ENCODE data around the gene EID1.

EID1 gene

GRCh38 chr15:48868536-48868935 lies 9.4 kb upstream of the EID1 start:
- Histone ChIP-seq H3K4me1 (ENCODE audit: control insufficient read depth in 2 of 2, insufficient read depth in 2 of 2, low read length in 2 of 2) (no peaks in the 10 kb centered on the region), H3K36me3 (ENCODE audit: control insufficient read depth in 2 of 2, insufficient read depth in 2 of 2, low read length in 2 of 2) (no peaks in the 10 kb centered on the region), H3K27ac (ENCODE audit: low read depth in 2 of 2, low read length in 2 of 2) (no peak overlapping the region), H3K27me3 (ENCODE audit: control insufficient read depth in 2 of 2, insufficient read depth in 2 of 2, low read length in 2 of 2) (peaks cover 4 to 7% of the 10 kb centered on the region in 2 donors), H3K9ac (ENCODE audit: low read depth in 1 of 2, low read length in 2 of 2) (no peak overlapping the region), H3K9me3 (ENCODE audit: control insufficient read depth in 2 of 2, low read length in 2 of 2) (no peaks in the 10 kb centered on the region), H3K4me3 (ENCODE audit: low read length in 2 of 2) (no peak overlapping the region)

GRCh38 chr15:48869966-48870365 lies 8.0 kb upstream of the EID1 start:
- Histone ChIP-seq H3K9me3 (ENCODE audit: control insufficient read depth in 2 of 2, low read length in 2 of 2) (no peaks in the 10 kb centered on the region), H3K27me3 (ENCODE audit: control insufficient read depth in 2 of 2, insufficient read depth in 2 of 2, low read length in 2 of 2) (peaks cover 4 to 11% of the 10 kb centered on the region in 2 donors), H3K27ac (ENCODE audit: low read depth in 2 of 2, low read length in 2 of 2) (no peak overlapping the region), H3K4me1 (ENCODE audit: control insufficient read depth in 2 of 2, insufficient read depth in 2 of 2, low read length in 2 of 2) (no peaks in the 10 kb centered on the region), H3K4me3 (ENCODE audit: low read length in 2 of 2) (no peak overlapping the region), H3K36me3 (ENCODE audit: control insufficient read depth in 2 of 2, insufficient read depth in 2 of 2, low read length in 2 of 2) (no peaks in the 10 kb centered on the region), H3K9ac (ENCODE audit: low read depth in 1 of 2, low read length in 2 of 2) (no peak overlapping the region)

GRCh38 chr15:48871542-48871941 lies 6.4 kb upstream of the EID1 start:
- Histone ChIP-seq H3K9ac (ENCODE audit: low read depth in 1 of 2, low read length in 2 of 2) (no peak overlapping the region), H3K27me3 (ENCODE audit: control insufficient read depth in 2 of 2, insufficient read depth in 2 of 2, low read length in 2 of 2) (peaks cover 4 to 11% of the 10 kb centered on the region in 2 donors), H3K9me3 (ENCODE audit: control insufficient read depth in 2 of 2, low read length in 2 of 2) (no peaks in the 10 kb centered on the region), H3K4me1 (ENCODE audit: control insufficient read depth in 2 of 2, insufficient read depth in 2 of 2, low read length in 2 of 2) (no peaks in the 10 kb centered on the region), H3K4me3 (ENCODE audit: low read length in 2 of 2) (no peak overlapping the region), H3K36me3 (ENCODE audit: control insufficient read depth in 2 of 2, insufficient read depth in 2 of 2, low read length in 2 of 2) (no peaks in the 10 kb centered on the region), H3K27ac (ENCODE audit: low read depth in 2 of 2, low read length in 2 of 2) (no peak overlapping the region)

- no peaks in the 10 kb centered on the region for H3K9me3 ChIP-seq (ENCODE audit: control insufficient read depth in 2 of 2, low read length in 2 of 2)
- no peaks in the 10 kb centered on the region for H3K36me3 ChIP-seq (ENCODE audit: control insufficient read depth in 2 of 2, insufficient read depth in 2 of 2, low read length in 2 of 2)
- peaks cover 4 to 11% of the 10 kb centered on the region in 2 donors for H3K27me3 ChIP-seq (ENCODE audit: control insufficient read depth in 2 of 2, insufficient read depth in 2 of 2, low read length in 2 of 2)
- no peaks in the 10 kb centered on the region for H3K4me1 ChIP-seq (ENCODE audit: control insufficient read depth in 2 of 2, insufficient read depth in 2 of 2, low read length in 2 of 2)
- no peak overlapping the region for H3K9ac ChIP-seq (ENCODE audit: low read depth in 1 of 2, low read length in 2 of 2)
- no peak overlapping the region for H3K4me3 ChIP-seq (ENCODE audit: low read length in 2 of 2)
- no peak overlapping the region for H3K27ac ChIP-seq (ENCODE audit: low read depth in 2 of 2, low read length in 2 of 2)
Measured at GRCh38 chr15:48872632-48873031, 5.3 kb upstream of the EID1 start.

- no peak overlapping the region for H3K27ac ChIP-seq (ENCODE audit: low read depth in 2 of 2, low read length in 2 of 2)
- H3K9ac ChIP-seq (ENCODE audit: low read depth in 1 of 2, low read length in 2 of 2) = no peak overlapping the region
- H3K36me3 ChIP-seq (ENCODE audit: control insufficient read depth in 2 of 2, insufficient read depth in 2 of 2, low read length in 2 of 2) = no peaks in the 10 kb centered on the region
- peaks cover 0 to 14% of the 10 kb centered on the region in 2 donors for H3K4me1 ChIP-seq (ENCODE audit: control insufficient read depth in 2 of 2, insufficient read depth in 2 of 2, low read length in 2 of 2)
- no peaks in the 10 kb centered on the region for H3K9me3 ChIP-seq (ENCODE audit: control insufficient read depth in 2 of 2, low read length in 2 of 2)
- H3K4me3 ChIP-seq (ENCODE audit: low read length in 2 of 2) = no peak overlapping the region
- peaks cover 4 to 11% of the 10 kb centered on the region in 2 donors for H3K27me3 ChIP-seq (ENCODE audit: control insufficient read depth in 2 of 2, insufficient read depth in 2 of 2, low read length in 2 of 2)
Measured at GRCh38 chr15:48875241-48875960, 2.5 kb upstream of the EID1 start.

- H3K4me1 ChIP-seq (ENCODE audit: control insufficient read depth in 2 of 2, insufficient read depth in 2 of 2, low read length in 2 of 2) = peaks cover 0 to 14% of the 10 kb centered on the region in 2 donors
- no peak overlapping the region for H3K9ac ChIP-seq (ENCODE audit: low read depth in 1 of 2, low read length in 2 of 2)
- no peaks in the 10 kb centered on the region for H3K9me3 ChIP-seq (ENCODE audit: control insufficient read depth in 2 of 2, low read length in 2 of 2)
- H3K4me3 ChIP-seq (ENCODE audit: low read length in 2 of 2) = no peak overlapping the region
- H3K36me3 ChIP-seq (ENCODE audit: control insufficient read depth in 2 of 2, insufficient read depth in 2 of 2, low read length in 2 of 2) = no peaks in the 10 kb centered on the region
- no peak overlapping the region for H3K27ac ChIP-seq (ENCODE audit: low read depth in 2 of 2, low read length in 2 of 2)
- peaks cover 4 to 11% of the 10 kb centered on the region in 2 donors for H3K27me3 ChIP-seq (ENCODE audit: control insufficient read depth in 2 of 2, insufficient read depth in 2 of 2, low read length in 2 of 2)
Measured at GRCh38 chr15:48876057-48876456, 1.9 kb upstream of the EID1 start.

- Histone ChIP-seq H3K4me3 (ENCODE audit: low read length in 2 of 2) (no peak overlapping the region), H3K36me3 (ENCODE audit: control insufficient read depth in 2 of 2, insufficient read depth in 2 of 2, low read length in 2 of 2) (no peaks in the 10 kb centered on the region), H3K27ac (ENCODE audit: low read depth in 2 of 2, low read length in 2 of 2) (no peak overlapping the region), H3K27me3 (ENCODE audit: control insufficient read depth in 2 of 2, insufficient read depth in 2 of 2, low read length in 2 of 2) (no peaks in the 10 kb centered on the region), H3K4me1 (ENCODE audit: control insufficient read depth in 2 of 2, insufficient read depth in 2 of 2, low read length in 2 of 2) (peaks cover 0 to 14% of the 10 kb centered on the region in 2 donors), H3K9me3 (ENCODE audit: control insufficient read depth in 2 of 2, low read length in 2 of 2) (no peaks in the 10 kb centered on the region), H3K9ac (ENCODE audit: low read depth in 1 of 2, low read length in 2 of 2) (no peak overlapping the region)
Measured at GRCh38 chr15:48880070-48880634, 2.2 kb downstream of the EID1 start.

- Histone ChIP-seq H3K9ac (ENCODE audit: low read depth in 1 of 2, low read length in 2 of 2) (no peak overlapping the region), H3K9me3 (ENCODE audit: control insufficient read depth in 2 of 2, low read length in 2 of 2) (no peaks in the 10 kb centered on the region), H3K36me3 (ENCODE audit: control insufficient read depth in 2 of 2, insufficient read depth in 2 of 2, low read length in 2 of 2) (no peaks in the 10 kb centered on the region), H3K27ac (ENCODE audit: low read depth in 2 of 2, low read length in 2 of 2) (no peak overlapping the region), H3K27me3 (ENCODE audit: control insufficient read depth in 2 of 2, insufficient read depth in 2 of 2, low read length in 2 of 2) (no peaks in the 10 kb centered on the region), H3K4me1 (ENCODE audit: control insufficient read depth in 2 of 2, insufficient read depth in 2 of 2, low read length in 2 of 2) (peaks cover 0 to 8% of the 10 kb centered on the region in 2 donors), H3K4me3 (ENCODE audit: low read length in 2 of 2) (no peak overlapping the region)
Measured at GRCh38 chr15:48883699-48884098, 5.8 kb downstream of the EID1 start.

- no peaks in the 10 kb centered on the region for H3K36me3 ChIP-seq (ENCODE audit: control insufficient read depth in 2 of 2, insufficient read depth in 2 of 2, low read length in 2 of 2)
- peaks cover 0 to 5% of the 10 kb centered on the region in 2 donors for H3K27me3 ChIP-seq (ENCODE audit: control insufficient read depth in 2 of 2, insufficient read depth in 2 of 2, low read length in 2 of 2)
- no peaks in the 10 kb centered on the region for H3K9me3 ChIP-seq (ENCODE audit: control insufficient read depth in 2 of 2, low read length in 2 of 2)
- no peak overlapping the region for H3K9ac ChIP-seq (ENCODE audit: low read depth in 1 of 2, low read length in 2 of 2)
- H3K4me3 ChIP-seq (ENCODE audit: low read length in 2 of 2) = no peak overlapping the region
- H3K4me1 ChIP-seq (ENCODE audit: control insufficient read depth in 2 of 2, insufficient read depth in 2 of 2, low read length in 2 of 2) = no peaks in the 10 kb centered on the region
- H3K27ac ChIP-seq (ENCODE audit: low read depth in 2 of 2, low read length in 2 of 2) = no peak overlapping the region
Measured at GRCh38 chr15:48887144-48887543, 9.2 kb downstream of the EID1 start.

GRCh38 chr15:48888191-48888590 lies 10.3 kb downstream of the EID1 start:
- Histone ChIP-seq H3K27me3 (ENCODE audit: control insufficient read depth in 2 of 2, insufficient read depth in 2 of 2, low read length in 2 of 2) (peaks cover 0 to 5% of the 10 kb centered on the region in 2 donors), H3K27ac (ENCODE audit: low read depth in 2 of 2, low read length in 2 of 2) (no peak overlapping the region), H3K4me1 (ENCODE audit: control insufficient read depth in 2 of 2, insufficient read depth in 2 of 2, low read length in 2 of 2) (no peaks in the 10 kb centered on the region), H3K36me3 (ENCODE audit: control insufficient read depth in 2 of 2, insufficient read depth in 2 of 2, low read length in 2 of 2) (no peaks in the 10 kb centered on the region), H3K9ac (ENCODE audit: low read depth in 1 of 2, low read length in 2 of 2) (no peak overlapping the region), H3K9me3 (ENCODE audit: control insufficient read depth in 2 of 2, low read length in 2 of 2) (no peaks in the 10 kb centered on the region), H3K4me3 (ENCODE audit: low read length in 2 of 2) (no peak overlapping the region)

Data from mucosa of rectum (tissue), 2 donors.